Measurements from ENCODE around the gene ANXA6.
A peak's percentile ranks its signal among the peaks of the same experiment; 100 is the strongest.

DNA sequence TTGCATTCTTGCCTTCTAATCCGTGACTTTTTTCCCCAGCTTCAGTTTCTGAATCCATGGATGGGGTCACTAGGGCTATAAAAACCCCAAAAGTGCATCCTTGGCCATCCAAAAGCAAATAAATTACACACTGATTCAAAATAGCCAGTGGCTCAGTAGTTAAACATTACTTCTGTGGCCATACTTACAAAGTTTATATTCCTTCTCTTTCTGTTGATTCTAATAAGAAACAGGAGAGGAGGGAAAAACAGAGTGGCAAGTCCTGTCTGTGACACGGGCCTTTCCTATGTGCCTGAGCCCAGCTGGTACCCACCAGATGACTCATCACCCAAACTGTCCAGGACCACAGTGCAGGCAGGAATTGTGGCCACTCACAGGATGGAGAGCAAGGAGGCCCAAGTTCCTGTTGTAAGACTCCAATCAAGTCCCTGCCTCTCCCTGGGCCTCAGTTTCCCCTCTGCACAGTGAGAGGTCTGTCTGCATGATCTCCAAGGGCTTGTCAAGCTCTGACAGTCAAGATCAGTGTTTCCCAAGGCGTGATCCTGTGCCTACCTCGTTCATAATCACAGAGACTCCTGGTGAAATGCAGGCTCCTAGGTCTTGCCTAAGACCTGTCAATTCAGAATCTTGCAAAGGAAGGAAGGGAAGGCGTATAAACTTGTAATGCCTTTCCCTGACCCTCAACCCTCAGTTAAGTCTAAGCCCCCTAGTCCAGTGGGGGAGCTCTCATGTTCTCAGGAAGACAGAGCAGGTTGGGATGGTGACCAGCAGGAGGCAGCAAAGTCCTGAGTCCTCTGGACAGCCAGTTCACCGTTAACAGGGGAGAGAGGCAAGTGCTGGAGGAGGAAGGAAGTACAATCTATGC is 106.3 kb downstream of the ANXA6 start:
- TF ChIP-seq, protein P1, sequence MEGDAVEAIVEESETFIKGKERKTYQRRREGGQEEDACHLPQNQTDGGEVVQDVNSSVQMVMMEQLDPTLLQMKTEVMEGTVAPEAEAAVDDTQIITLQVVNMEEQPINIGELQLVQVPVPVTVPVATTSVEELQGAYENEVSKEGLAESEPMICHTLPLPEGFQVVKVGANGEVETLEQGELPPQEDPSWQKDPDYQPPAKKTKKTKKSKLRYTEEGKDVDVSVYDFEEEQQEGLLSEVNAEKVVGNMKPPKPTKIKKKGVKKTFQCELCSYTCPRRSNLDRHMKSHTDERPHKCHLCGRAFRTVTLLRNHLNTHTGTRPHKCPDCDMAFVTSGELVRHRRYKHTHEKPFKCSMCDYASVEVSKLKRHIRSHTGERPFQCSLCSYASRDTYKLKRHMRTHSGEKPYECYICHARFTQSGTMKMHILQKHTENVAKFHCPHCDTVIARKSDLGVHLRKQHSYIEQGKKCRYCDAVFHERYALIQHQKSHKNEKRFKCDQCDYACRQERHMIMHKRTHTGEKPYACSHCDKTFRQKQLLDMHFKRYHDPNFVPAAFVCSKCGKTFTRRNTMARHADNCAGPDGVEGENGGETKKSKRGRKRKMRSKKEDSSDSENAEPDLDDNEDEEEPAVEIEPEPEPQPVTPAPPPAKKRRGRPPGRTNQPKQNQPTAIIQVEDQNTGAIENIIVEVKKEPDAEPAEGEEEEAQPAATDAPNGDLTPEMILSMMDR (IDR thresholded peaks at IDR 0.05; ENCODE audit: low read depth, low read length) = peak; percentile 78
- no peak for TF ChIP-seq EZH2phosphoT487 (IDR thresholded peaks at IDR 0.05; ENCODE audit: low read depth)

All from OCI-LY3 (cell line).